HG02798 (cell line): ENCODE measurements around the gene FST.
A peak's percentile ranks its signal among the peaks of the same experiment; 100 is the strongest.

Experiments
- ATAC-seq: cut with Tn5 transposase; IDR thresholded peaks from one replicate; pipeline ENCODE4 v1.9.1; 2021; ENCODE audit warnings: mild to moderate bottlenecking; ENCODE audit not compliant: unreplicated experiment, poor library complexity

Gene FST

GRCh38 chr5:53472720-53473510 is 7.5 kb upstream of the FST start:
- ATAC-seq, result no peak

GRCh38 chr5:53473633-53474032 is 6.8 kb upstream of the FST start:
- no peak for ATAC-seq

GRCh38 chr5:53475320-53475719 is 5.1 kb upstream of the FST start:
- ATAC-seq, result no peak

GRCh38 chr5:53476019-53476418 is 4.4 kb upstream of the FST start:
- ATAC-seq, result no peak

GRCh38 chr5:53476531-53477480 is 3.6 kb upstream of the FST start:
- no peak for ATAC-seq

GRCh38 chr5:53478411-53479044 is 1.9 kb upstream of the FST start:
- ATAC-seq, result peak; percentile 28

GRCh38 chr5:53479045-53479589 is 1.3 kb upstream of the FST start:
- ATAC-seq, result no peak

GRCh38 chr5:53479590-53480415 is 626 bp upstream of the FST start:
- no peak for ATAC-seq

GRCh38 chr5:53481159-53481886 is 894 bp downstream of the FST start:
- no peak for ATAC-seq

- ATAC-seq, result peak; percentile 71
These were observed 1.7 kb downstream of the FST start for GRCh38 chr5:53481887-53482716.

- peak; percentile 28 for ATAC-seq
These were observed 2.5 kb downstream of the FST start for GRCh38 chr5:53482717-53483638.

- ATAC-seq, result no peak
These were observed 7.0 kb downstream of the FST start for GRCh38 chr5:53487436-53487835.

GRCh38 chr5:53488195-53488722 is 7.8 kb downstream of the FST start:
- ATAC-seq, result no peak

GRCh38 chr5:53490747-53491146 is 10.3 kb downstream of the FST start:
- ATAC-seq, result no peak

- ATAC-seq, result no peak
These were observed 20.6 kb downstream of the FST start for GRCh38 chr5:53501054-53501453.

- ATAC-seq, result no peak
These were observed 23.3 kb downstream of the FST start for GRCh38 chr5:53503562-53504218.
